Hepatocyte (in vitro differentiated cells): ENCODE measurements around the gene ZFHX3. TPM values are rescaled to one million over a fixed set of nuclear protein-coding genes. Genes with fewer than 3 reads are reported as not detected.

Source experiments
- DNase-seq: peaks from one replicate; pipeline ENCODE4 v3.0.0-alpha.2; 2016; ENCODE audit warnings: low spot score
- H2AFZ ChIP-seq: fragments of 200-600 bp; sonication (generic); 2 replicates; pipeline ENCODE4 v1.6.0; 2016; ENCODE audit warnings: antibody characterized with exemption, mild to moderate bottlenecking
- H3K27ac ChIP-seq: fragments of 200-600 bp; sonication (generic); 2 replicates; pipeline ENCODE4 v1.5.1; 2016; ENCODE audit warnings: mild to moderate bottlenecking
- H3K27me3 ChIP-seq: fragments of 200-600 bp; sonication (generic); 2 replicates; pipeline ENCODE4 v1.6.1; 2016
- H3K36me3 ChIP-seq: fragments of 200-600 bp; sonication (generic); replicated peaks from 2 replicates; pipeline ENCODE4 v1.5.1; 2016; ENCODE audit warnings: low read depth; ENCODE audit not compliant: insufficient read depth
- H3K4me1 ChIP-seq: fragments of 200-600 bp; sonication (generic); 2 replicates; pipeline ENCODE4 v1.5.1; 2016; ENCODE audit warnings: mild to moderate bottlenecking, moderate library complexity; ENCODE audit not compliant: insufficient read depth
- H3K4me2 ChIP-seq: fragments of 200-600 bp; sonication (generic); 2 replicates; pipeline ENCODE4 v1.6.0; 2016
- H3K4me3 ChIP-seq: fragments of 200-600 bp; sonication (generic); 2 replicates; pipeline ENCODE4 v1.5.1; 2016; ENCODE audit warnings: mild to moderate bottlenecking
- H3K79me2 ChIP-seq: fragments of 200-600 bp; sonication (generic); 2 replicates; pipeline ENCODE4 v1.6.0; 2017; ENCODE audit warnings: mild to moderate bottlenecking
- H3K9me2 ChIP-seq: fragments of 200-600 bp; sonication (generic); replicated peaks from 2 replicates; pipeline ENCODE4 v1.6.0; 2017; ENCODE audit warnings: mild to moderate bottlenecking; ENCODE audit not compliant: insufficient read depth
- H3K9me3 ChIP-seq: fragments of 200-600 bp; sonication (generic); 2 replicates; pipeline ENCODE4 v1.5.1; 2016; ENCODE audit warnings: low read depth, mild to moderate bottlenecking
- H4K20me1 ChIP-seq: fragments of 200-600 bp; sonication (generic); 2 replicates; pipeline ENCODE4 v1.6.0; 2016; ENCODE audit warnings: mild to moderate bottlenecking; ENCODE audit not compliant: insufficient read depth, poor library complexity, severe bottlenecking
- CTCF ChIP-seq: fragments of 200-600 bp; sonication (generic); IDR thresholded peaks from 2 replicates; pipeline ENCODE4 v1.5.1; 2016; ENCODE audit warnings: antibody characterized with exemption, mild to moderate bottlenecking; ENCODE audit not compliant: poor library complexity
- EZH2 ChIP-seq: fragments of 200-600 bp; sonication (generic); IDR thresholded peaks from 2 replicates; pipeline ENCODE4 v1.6.1; 2016; ENCODE audit warnings: antibody characterized with exemption, mild to moderate bottlenecking, borderline replicate concordance
- EZH2phosphoT487 ChIP-seq: fragments of 200-600 bp; sonication (generic); IDR thresholded peaks from one replicate; pipeline ENCODE4 v1.6.1; 2018; ENCODE audit warnings: antibody characterized with exemption, mild to moderate bottlenecking, low read depth, moderate library complexity; ENCODE audit not compliant: unreplicated experiment, severe bottlenecking
- WGBS: methylation state at CpG from one replicate; pipeline ENCODE4 v1.1.6; 2016; ENCODE audit warnings: low lambda C conversion rate; ENCODE audit errors: missing lambda C conversion rate; 5-methylcytosine and 5-hydroxymethylcytosine counted together
- polyA plus RNA-seq: library from polyadenylated mRNA; unstranded; fragments of >200 nt; fragmentation: Nextera tagmentation; extraction: Ambion mirVana; gene quantifications from 2 replicates; pipeline ENCODE4 v1.2.1, GENCODE V29; 2016
- total RNA-seq: library from RNA; depleted of rRNA; stranded (reverse); fragments of >200 nt; gene quantifications from 2 replicates; pipeline ENCODE4 v1.2.3, GENCODE V29; 2014

Gene ZFHX3
- total and polyA plus RNA-seq, 2 experiments from 2014 or later: 6.4 to 11.6 TPM

GRCh38 chr16:72939247-72939646, 108.7 kb downstream of the ZFHX3 start:
- Histone ChIP-seq H3K4me2 (no peak overlapping the region), H3K9me2 (no peaks in the 10 kb centered on the region), H3K9me3 (no peaks in the 10 kb centered on the region), H3K79me2 (peaks cover 97% of the 10 kb centered on the region), H3K27ac (peak overlapping the region; percentile 49), H3K36me3 (no peaks in the 10 kb centered on the region), H3K4me1 (peaks cover 29% of the 10 kb centered on the region), H3K4me3 (no peak overlapping the region), H4K20me1 (no peaks in the 10 kb centered on the region), H2AFZ (no peak overlapping the region), H3K27me3 (no peaks in the 10 kb centered on the region)
- peak; percentile 46 for DNase-seq
- TF ChIP-seq EZH2phosphoT487: no peak
- no peak for TF ChIP-seq EZH2
- TF ChIP-seq CTCF: peak; percentile 27
- 78% methylated on average over 10 of the region's 10 CpGs for WGBS

- Histone ChIP-seq H4K20me1 (no peaks in the 10 kb centered on the region), H3K4me3 (no peak overlapping the region), H3K27me3 (no peaks in the 10 kb centered on the region), H3K4me1 (peaks cover 30% of the 10 kb centered on the region), H3K4me2 (no peak overlapping the region), H3K9me2 (no peaks in the 10 kb centered on the region), H3K36me3 (no peaks in the 10 kb centered on the region), H3K79me2 (peaks cover 97% of the 10 kb centered on the region), H2AFZ (no peak overlapping the region), H3K9me3 (no peaks in the 10 kb centered on the region), H3K27ac (peak overlapping the region; percentile 49)
- 81% methylated on average over 7 of the region's 7 CpGs for WGBS
- DNase-seq: no peak
- TF ChIP-seq EZH2 (no peak), CTCF (no peak), EZH2phosphoT487 (no peak)
Observed at GRCh38 chr16:72938795-72939164, 109.1 kb downstream of the ZFHX3 start.

- no peaks in the 10 kb centered on the region for H3K36me3 ChIP-seq
- no peak overlapping the region for H3K4me2 ChIP-seq
- peaks cover 96% of the 10 kb centered on the region for H3K79me2 ChIP-seq
- H3K27ac ChIP-seq: peak overlapping the region; percentile 45
- no peak for DNase-seq
- no peaks in the 10 kb centered on the region for H3K9me3 ChIP-seq
- H4K20me1 ChIP-seq: peaks cover under 1% of the 10 kb centered on the region
- no peaks in the 10 kb centered on the region for H3K27me3 ChIP-seq
- peaks cover 33% of the 10 kb centered on the region for H3K4me1 ChIP-seq
- WGBS: 93% methylated on average over 22 of the region's 22 CpGs
- no peak overlapping the region for H3K4me3 ChIP-seq
- H2AFZ ChIP-seq: no peak overlapping the region
- TF ChIP-seq EZH2 (no peak), CTCF (no peak), EZH2phosphoT487 (no peak)
- H3K9me2 ChIP-seq: no peaks in the 10 kb centered on the region
Observed at GRCh38 chr16:72937916-72938794, 109.8 kb downstream of the ZFHX3 start.
